Measurements from ENCODE around the gene NGLY1. TPM values are rescaled to one million over a fixed set of nuclear protein-coding genes. Genes with fewer than 3 reads are reported as not detected.

The NGLY1 gene
- total RNA-seq, 1 donor from 2014 or later: 45.9 TPM

DNA sequence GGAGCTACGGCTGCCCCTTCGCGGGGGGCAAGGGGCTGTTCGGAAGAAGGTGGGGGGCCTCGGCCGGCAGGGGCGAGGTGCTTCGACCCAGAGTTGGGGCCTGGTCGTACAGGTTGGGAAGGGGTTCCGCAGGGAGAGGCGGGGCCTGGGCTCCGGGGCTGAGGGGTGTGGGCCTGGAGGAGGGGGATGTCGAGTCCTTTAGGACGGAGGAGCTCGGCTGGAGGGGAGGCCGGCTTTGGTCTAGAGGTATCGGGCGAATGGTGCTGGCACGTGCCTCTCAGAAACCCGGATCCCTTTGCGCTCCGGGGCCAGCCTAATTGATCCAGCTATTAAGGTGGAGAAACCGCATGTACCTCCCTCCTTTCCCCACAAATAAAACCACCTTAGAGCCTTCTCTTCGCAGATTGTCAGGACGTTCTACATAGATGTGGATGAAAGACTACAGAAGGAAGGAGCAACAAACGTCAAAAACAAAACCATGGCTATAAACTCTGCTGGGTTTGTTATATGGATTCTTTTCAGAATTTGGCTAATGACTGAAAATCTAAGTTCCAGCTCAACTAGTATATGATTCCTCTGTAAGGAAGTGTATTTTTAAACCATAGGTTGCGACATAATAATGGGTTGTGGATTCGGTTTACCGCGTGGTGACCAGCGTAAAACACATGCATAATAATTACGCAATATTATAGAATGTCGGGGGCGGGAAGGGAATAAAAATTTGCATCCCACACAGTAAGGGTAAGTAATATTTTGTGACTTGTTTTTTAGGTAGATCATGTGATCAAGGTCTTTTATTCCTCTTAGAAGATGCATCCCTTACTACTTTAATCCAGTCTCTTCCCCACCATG is 644 bp upstream of the NGLY1 start:
- DNase-seq: peak; percentile 44

DNA sequence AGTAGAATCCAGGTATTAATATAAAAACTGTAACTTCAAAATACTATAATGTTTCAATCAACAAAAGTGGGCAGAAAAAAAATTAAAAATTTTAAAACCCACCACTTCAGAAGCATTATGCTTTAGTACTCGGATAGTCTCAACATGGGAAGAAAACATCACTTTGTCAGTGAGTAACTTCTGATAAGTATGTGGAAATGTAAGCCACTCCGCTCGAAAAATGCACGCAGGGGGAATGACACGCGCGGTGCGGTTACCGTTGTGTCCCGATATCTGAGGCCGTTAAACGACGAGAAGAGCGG is 656 bp downstream of the NGLY1 start:
- DNase-seq: no peak

DNA sequence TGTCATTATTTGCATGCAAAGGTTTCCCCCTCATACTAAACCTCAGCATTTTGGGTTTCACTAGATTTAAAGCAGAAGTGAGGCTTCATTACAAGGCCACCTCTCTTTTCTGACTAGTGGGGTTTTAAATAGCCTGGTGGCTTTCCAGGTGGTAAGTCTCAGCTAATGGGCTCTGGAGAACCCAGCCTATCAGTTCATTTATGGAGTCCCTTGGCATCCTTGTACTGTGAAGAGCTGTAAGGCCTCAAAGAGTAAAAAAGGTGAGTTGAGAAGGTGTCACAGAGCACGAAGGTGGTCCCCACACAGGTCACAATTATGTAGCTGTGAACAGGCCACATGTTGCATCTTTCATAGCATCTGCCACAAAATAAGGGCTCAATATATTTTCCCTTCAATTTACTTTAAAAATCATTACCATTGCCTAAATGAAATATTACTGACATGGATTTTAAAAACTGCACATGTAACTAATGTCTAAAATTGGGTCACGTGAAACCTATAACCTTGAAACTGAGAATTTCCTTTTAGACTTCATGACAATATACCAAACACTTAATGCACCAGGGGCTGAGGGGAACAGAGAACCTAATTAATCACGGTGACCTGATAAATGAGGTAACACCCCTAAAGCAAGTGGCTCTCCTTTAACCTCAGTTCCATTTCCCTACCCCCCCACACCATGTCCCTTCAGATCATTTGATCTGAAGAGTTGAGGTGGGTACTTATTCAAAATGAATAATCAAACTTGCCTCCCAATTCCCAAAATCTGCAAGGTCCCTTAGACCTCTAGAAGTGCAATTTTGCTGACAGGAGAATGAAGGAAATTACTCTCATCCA is 1.3 kb downstream of the NGLY1 start:
- DNase-seq: no peak

DNA sequence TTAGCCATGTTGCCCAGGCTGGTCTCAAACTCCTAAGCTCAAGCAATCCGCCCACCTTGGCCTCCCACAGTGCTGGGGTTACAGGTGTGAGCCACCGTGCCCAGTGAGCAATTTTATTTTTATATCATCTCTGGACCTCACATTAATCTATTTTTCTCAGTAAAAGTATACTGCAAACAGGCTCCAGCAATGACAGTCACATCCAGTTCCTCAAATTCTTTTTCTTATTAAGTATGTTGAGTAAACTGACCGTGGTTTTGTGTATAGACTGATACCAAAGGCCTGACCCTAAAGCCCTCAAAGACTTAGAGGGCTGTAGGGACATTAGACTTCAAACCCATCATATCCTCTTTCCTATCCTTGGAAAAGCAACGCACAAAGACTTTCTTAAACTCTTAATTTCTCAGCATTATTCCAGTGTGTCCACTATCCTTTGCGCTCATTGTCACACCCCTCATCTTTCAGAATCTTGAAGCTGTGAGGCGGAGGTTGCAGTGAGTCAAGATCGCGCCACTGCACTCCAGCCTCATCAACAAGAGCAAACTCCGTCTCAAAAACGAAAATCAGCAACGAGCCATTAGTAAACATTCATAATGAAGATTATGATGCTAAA is 2.0 kb downstream of the NGLY1 start:
- no peak for DNase-seq

DNA sequence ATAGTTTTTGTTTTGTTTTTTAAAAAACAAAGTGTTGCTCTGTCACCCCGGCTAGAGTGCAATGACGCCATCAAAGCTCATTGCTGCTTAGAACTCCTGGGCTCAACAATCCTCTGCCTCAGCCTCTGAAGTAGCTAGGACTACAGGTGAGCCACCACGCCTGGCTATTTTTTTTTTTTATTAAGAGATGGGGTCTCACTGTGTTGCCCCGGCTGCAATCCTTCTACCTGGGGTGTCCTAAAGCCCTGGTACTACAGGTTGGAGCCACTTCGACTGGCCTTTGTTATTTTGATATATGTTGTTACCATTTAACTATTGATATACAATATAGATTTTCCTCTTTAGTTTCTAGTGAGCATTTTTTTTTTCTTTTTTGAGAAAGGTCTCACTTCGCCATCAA is 2.6 kb downstream of the NGLY1 start:
- no peak for DNase-seq

DNA sequence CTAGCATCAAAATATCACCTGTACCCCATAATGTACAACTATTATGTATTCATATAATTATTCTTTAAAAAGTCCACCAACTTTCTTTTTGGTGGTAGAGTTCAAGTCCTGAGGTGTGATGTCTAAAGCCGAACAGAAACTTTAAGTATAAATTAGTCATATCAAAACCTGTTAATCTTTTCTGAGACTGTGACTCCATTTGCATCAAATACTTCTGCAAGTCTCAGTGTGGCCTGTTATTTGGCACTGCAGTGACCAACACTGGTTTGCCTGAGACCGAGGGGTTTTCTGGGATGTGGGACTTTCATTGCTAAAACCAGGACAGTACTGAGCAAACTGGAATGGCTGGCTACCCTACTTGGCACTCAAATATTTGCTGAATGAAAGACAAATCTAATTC is 7.3 kb downstream of the NGLY1 start:
- no peak for DNase-seq

DNA sequence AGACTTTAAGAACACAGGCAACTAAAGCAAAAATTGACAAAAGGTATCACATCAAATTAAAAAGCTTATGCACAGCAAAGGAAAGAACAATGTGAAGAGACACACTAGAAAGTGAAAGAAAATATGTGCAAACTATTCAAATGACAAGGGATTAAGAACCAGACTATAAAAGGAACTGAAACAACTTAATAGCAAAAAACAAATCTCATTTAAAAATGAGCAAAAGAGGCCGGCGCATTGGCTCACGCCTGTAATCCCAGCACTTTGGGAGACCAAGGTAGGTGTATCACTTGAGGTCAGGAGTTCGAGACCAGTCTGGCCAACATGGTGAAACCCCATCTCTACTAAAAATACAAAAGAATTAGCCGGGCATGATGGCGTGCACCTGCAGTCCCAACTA is 14.4 kb downstream of the NGLY1 start:
- DNase-seq: no peak

DNA sequence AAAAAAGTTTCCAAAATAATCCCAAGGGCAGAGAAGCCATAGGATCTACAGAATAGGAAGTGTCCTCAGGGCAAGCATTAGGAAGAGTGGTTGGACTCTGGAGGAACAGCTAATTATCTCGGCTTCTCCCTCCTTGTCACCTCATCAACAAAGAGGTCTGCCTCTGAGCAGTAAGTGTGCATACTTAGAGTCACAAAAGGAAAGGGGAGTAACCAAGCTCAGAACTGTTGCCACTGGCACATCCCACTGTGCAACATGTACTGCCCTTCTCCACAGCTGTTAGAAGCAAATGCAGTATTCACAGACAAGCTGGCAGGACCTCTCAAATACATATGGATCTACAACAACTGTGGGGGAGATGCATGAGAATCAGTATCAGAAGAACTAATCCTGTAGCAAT is 31.5 kb downstream of the NGLY1 start:
- no peak for DNase-seq

DNA sequence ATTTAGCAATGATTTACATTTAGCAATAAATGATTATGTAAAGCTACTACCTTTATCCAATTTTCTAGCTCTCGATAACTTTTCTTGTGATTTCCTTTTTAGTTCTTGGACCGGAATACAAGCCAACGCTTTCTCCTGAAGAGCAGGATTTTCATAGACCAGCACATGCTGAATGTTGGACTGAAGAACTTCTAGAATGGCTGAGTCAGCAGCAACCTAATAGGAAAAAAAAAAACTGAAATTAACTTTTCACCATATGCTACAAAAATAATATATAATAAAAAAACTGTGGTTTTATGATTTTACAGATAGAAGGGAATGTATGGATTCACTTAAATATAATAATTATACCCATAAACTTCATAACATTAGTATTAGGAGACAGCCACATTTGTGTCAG is 32.2 kb downstream of the NGLY1 start:
- DNase-seq: no peak

DNA sequence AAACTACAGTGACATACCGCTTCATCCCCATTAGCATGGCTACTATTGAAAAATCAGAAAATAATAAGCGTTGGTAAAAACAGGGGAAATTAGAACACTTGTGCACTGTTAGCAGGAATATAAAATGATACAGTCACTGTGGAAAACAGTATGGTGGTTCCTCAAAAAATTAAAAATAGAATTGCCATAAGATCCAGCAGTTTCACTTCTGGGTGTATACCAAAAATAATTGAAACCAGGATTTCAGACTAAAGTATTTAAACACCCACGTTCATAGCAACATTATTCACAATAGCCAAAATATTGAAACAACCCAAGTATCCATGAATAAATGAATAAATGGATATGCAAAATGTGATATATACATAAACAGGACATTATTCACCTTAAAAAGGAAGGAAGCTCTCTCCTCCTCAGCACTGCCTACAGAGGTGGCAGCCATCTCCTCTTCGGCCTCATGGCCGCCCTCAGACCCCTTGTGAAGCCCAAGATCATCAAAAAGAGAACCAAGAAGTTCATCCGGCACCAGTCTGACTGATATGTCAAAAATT is 34.1 kb downstream of the NGLY1 start:
- no peak for DNase-seq

DNA sequence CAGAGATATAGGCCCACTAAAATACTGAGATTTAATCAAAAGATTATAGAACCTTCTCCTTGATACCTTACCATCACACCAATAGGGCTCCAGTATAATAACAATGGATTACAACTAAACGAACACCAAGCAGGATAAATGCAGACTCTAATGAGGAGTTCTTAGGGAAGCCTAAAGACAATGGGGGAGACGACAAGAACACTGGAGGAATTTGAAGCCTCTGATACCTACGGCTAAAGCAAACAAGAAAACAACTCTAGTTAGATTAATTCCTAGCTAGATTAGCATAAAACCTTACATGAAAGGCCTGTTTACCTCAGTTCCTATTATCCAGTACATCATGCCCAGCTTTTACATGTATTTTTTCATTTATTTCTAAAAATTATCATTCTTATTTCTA is 35.1 kb downstream of the NGLY1 start:
- DNase-seq: no peak

DNA sequence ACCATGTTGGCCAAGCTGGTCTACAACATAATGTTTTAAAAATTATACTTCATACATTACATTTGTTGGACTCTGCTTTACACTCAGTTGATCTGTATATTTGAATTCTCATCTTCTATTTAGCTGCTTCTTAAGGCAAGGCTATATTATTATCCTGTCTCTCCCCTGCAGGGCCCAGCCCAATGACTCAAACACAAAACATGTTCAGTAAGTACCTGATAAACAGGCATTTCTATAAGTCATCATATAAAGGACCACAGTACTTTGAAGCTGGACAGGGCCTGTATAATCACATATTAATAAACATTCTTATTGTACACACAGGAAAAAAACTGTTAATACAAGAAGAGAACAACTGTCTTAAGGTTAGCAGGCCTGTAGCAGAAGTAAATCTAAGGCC is 36.2 kb downstream of the NGLY1 start:
- DNase-seq: no peak

DNA sequence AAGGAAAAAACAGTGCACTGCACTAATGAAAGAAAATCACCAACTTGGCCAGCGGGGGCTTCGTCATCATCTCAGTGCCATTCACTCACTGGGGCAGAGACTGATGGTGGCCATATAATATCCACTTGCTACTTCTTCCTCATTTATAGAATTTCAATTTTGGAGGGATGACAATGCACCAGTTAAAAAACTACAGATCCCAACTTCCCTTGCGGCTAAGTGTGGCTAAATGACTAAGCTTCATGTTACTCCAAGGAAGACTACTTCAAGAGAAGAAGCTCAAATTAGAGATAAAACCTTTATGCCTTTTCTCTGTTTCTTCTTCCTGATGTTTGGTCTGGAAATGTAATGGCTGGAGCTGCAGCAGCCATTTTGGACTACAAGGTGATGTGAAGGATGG is 38.8 kb downstream of the NGLY1 start:
- no peak for DNase-seq

DNA sequence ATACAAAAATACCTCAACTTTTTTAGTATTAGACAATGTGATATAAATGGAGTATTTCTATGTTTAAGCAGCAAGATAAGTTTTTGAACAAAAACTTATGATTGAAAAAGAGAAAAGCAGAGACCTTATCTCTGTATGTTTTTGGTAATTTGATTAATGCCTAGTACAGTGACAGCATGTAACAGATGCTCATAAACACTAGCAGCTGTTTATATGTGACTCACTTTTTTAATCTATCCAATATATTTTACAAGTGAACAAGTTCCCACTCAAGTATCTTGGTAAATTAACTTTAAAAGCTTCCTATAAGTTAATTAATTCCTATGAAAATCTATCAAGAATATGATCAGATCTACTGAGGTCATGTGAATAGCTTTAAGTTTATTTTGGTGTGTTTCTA is 55.1 kb downstream of the NGLY1 start:
- no peak for DNase-seq

DNA sequence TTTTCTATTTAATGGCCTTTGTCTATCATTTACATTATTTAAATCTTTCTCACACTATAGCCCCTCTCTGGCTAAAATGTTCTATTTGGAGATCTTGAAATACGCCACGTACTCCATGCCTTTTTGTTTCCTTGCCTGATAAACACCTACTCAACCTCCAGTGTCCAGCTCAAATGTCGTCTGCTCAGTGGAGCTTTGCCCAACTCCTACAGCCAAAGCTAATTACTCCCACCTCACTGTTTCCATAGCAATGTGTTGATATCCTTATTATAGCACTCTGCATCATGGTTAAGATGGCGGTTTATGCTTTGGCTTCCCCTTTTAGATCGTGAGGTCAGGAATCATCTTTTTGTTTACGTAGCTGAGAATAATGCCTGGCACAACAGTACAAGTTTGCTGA is 55.9 kb downstream of the NGLY1 start:
- DNase-seq: no peak

DNA sequence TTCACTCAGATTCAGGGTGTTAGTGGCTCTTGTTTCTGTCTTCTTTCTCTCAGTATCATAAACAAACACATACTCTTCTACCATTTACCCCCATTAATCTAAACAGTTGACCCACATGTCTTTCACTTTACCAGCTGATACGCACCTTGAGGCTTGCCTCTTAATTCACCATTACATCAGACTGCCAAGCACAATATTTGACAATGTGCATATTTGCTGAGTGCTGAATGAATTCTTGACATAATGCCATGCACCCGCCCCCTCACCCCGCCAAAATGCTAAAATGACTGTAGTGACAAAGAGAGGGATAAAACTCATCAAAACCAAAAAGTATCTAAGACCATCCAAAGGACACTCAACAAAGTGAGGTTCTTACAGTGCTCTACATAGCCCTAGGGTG is 57.4 kb downstream of the NGLY1 start:
- DNase-seq: no peak

DNA sequence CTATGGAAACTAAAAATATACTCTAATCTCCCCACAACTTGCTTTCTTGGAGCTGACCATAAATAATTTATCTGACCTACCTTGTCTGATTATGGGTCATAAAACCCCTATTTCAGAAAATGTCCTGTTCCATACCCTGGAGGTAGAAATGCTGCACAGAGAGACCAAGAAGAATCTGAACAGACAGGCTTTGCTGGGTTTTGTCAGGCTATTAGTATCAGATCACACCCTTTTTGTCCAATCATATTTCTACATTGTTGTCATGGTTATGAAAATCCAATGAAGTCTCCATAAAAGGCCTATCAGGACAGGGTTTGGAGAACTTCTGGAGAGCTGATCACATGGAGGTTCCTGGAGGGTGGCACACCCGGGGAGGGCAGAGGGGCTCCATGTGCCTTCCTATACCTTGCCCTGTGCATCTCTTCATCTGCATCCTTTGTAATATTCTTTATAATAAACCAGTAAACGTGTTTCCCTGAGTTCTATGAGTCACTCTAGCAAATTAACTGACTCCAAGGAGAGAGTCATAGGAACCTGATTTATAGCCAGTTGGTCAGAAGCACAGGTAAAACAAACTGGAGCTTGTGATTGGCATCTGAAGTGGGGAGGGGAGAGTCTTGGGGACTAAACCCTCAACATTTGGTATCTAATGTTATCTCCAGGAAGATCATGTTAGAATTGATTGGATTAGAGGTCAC is 58.1 kb downstream of the NGLY1 start:
- DNase-seq: no peak

DNA sequence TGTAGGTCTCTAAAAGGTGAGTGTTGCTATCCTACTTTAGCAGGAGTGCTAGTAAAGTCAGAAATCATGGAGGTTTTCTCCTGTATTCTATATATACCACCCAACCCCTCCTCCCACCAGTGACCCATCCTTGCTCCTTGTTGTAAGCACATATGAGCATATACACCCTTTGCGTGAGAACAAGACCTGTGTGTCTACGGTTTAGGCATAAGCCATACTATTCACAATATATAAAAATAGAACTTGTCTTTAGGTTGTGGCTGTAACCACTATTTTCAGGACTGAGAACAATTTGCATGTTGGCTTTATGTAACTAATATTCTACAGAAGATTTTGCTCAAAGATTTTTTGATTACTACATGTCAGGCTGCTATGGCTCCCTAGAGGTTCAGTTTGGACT is 59.4 kb downstream of the NGLY1 start:
- DNase-seq: no peak

DNA sequence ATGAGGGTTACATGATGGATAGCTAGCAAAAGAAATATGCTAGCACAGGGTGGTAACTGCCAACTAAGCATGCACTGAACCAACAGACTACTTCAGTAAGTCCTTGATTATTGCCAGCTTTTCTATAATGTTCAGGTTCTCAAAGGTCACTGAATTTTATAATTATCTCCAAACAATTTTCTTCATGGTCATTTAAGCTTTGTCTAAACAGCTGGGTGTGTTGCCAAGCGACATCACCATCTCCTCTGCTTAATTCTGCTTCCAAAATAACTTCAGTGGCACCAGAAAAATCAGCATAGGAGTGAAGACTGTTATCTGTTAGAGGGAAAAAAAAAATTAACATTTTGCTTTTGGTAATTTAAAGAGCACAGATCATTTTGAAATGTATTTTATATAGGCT is 63.9 kb downstream of the NGLY1 start:
- DNase-seq: no peak

DNA sequence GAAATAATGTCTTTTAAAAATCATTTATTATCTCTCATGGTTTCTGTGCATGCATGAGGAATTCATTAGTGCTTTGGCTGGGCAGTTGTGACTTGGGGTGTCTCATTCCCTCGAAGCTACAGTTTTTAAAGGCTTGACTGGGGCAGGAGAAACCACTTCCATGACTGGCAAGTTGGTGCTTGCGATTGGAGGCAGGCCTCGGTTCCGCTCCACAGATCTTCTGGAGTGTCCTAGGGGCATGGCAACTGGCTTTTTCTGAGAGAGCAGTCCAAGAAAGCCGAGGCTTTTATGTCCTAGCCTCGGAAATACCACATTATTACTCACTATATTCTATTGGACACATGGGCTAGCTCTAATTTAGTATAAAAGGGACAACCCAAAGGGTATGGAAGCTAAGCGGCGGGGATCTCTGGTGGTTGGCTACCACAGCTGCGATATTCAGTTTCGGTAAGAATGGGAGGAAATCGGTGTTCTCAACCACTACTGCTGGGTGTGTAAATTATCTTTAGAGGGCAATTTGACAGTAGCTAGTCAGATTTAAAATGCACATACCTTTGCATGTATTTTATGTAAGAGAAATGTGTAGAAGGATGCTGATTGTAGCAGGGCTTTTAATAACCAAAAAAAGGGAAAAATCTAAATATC is 69.8 kb downstream of the NGLY1 start:
- DNase-seq: no peak

DNA sequence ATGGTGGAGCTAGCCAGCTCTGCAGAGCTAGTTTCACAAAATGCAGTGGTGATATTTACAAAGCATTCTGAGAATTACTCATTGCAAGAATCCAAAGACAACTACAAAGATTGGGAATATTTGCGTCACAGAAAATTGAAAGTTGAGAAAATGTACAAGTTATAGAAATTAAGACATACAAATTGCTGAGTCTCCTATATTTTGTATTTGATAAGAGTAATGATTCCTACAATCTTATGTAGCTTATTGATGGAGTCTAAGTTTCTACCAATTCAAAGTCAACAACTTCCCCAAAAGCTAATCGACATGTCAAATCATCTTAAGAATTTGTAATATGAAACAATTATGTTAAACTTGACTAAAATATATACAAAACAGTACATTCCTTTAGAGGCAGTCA is 72.2 kb downstream of the NGLY1 start:
- DNase-seq: no peak

DNA sequence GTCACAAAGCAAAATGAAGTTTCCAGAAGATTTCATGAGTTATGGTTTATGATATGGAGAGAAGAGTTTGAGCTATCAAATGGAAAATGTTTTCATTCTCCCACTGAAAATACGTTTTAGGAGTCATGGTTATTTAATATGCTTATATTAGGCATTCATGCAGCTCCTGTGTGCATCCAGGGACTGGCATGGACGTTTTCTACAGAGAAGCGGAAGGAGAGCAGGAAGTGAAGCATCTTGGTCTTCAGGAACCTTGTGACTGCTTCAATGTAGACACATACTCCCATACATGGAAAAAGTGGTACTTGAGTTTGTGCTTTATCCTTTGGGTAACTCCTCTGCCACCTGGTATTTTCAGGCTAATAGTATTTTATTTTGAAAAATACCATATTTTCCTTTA is 75.2 kb downstream of the NGLY1 start:
- DNase-seq: no peak

Measured in dermis blood vessel endothelial cell (primary cell).